Bronchial epithelial cell (primary cell): ENCODE data around the gene HAX1. TPM values are rescaled to one million over a fixed set of nuclear protein-coding genes. Genes with fewer than 3 reads are reported as not detected.
"Not testable (repeated sequence)": the region's sequence is repeated elsewhere in the genome, so short reads cannot be mapped to it uniquely, and the experiment has no call there.

Source experiments
- DNase-seq: peaks from one replicate; pipeline ENCODE4 v3.0.0-alpha.2; 2010; ENCODE audit warnings: low read depth
- FAIRE-seq: peaks from 2 replicates; lab custom pipeline; 2011; peaks lifted over from hg19 to GRCh38; lab: Jason Lieb, UNC
- H3K27me3 ChIP-seq: 2 replicates; pipeline ENCODE4 v1.5.1; 2011; ENCODE audit warnings: low read length; ENCODE audit not compliant: control insufficient read depth, insufficient read depth
- H3K36me3 ChIP-seq: 2 replicates; pipeline ENCODE4 v1.5.1; 2011; ENCODE audit warnings: low read length; ENCODE audit not compliant: control insufficient read depth, insufficient read depth
- H3K4me3 ChIP-seq: 2 replicates; pipeline ENCODE4 v1.5.1; 2011; ENCODE audit warnings: mild to moderate bottlenecking, low read depth, low read length, control low read depth
- CTCF ChIP-seq: IDR thresholded peaks from 2 replicates; pipeline ENCODE4 v1.5.1; 2011; ENCODE audit warnings: mild to moderate bottlenecking, moderate library complexity, low read length, control low read depth, inconsistent platforms; ENCODE audit not compliant: insufficient read depth, severe bottlenecking
- total RNA-seq: library from RNA; depleted of rRNA; stranded (reverse); fragments of >200 nt; gene quantifications from 2 replicates; pipeline ENCODE4 v1.2.1, GENCODE V29; 2014

Gene HAX1
- total RNA-seq, 1 donor from 2014 or later: 143 TPM

GRCh38 chr1:154265586-154265985 lies 6.8 kb upstream of the HAX1 start:
- TF ChIP-seq CTCF: no peak
- DNase-seq (no peak), FAIRE-seq (no peak)
- Histone ChIP-seq H3K4me3 (no peak overlapping the region), H3K36me3 (peaks cover 29% of the 10 kb centered on the region), H3K27me3 (no peaks in the 10 kb centered on the region)

- peak; percentile 23 for FAIRE-seq
- no peak for DNase-seq
- Histone ChIP-seq H3K27me3 (no peaks in the 10 kb centered on the region), H3K36me3 (peaks cover 16% of the 10 kb centered on the region), H3K4me3 (no peak overlapping the region)
- TF ChIP-seq CTCF: no peak
These were observed 1.6 kb upstream of the HAX1 start for GRCh38 chr1:154270833-154271232.

GRCh38 chr1:154272999-154273563 lies 652 bp downstream of the HAX1 start:
- Histone ChIP-seq H3K27me3 (no peaks in the 10 kb centered on the region), H3K4me3 (peak overlapping the region; percentile 93), H3K36me3 (peaks cover 17% of the 10 kb centered on the region)
- TF ChIP-seq CTCF: no peak
- DNase-seq (no peak), FAIRE-seq (no peak)

GRCh38 chr1:154276797-154277196 lies 4.4 kb downstream of the HAX1 start:
- H3K4me3 ChIP-seq: no peak overlapping the region
- peak; percentile 24 for TF ChIP-seq CTCF
- DNase-seq (no peak), FAIRE-seq (no peak)
- H3K27me3 ChIP-seq: no peaks in the 10 kb centered on the region
- peaks cover 10% of the 10 kb centered on the region for H3K36me3 ChIP-seq

- H3K27me3 ChIP-seq, H3K4me3 ChIP-seq, H3K36me3 ChIP-seq, FAIRE-seq, DNase-seq: not testable (repeated sequence)
These were observed 15.2 kb downstream of the HAX1 start for GRCh38 chr1:154287591-154287990.

- TF ChIP-seq CTCF: no peak
- DNase-seq (no peak), FAIRE-seq (no peak)
- H3K36me3 ChIP-seq: no peaks in the 10 kb centered on the region
- H3K4me3 ChIP-seq: no peak overlapping the region
- peaks cover 1% of the 10 kb centered on the region for H3K27me3 ChIP-seq
These were observed 16.2 kb downstream of the HAX1 start for GRCh38 chr1:154288661-154289060.
